H9 (cell line): ENCODE results near the gene MSI2. TPM values are rescaled to one million over a fixed set of nuclear protein-coding genes. Genes with fewer than 3 reads are reported as not detected.

Experiments used
- DNase-seq: peaks from one replicate; pipeline ENCODE4 v3.0.0-alpha.2; 2017
- H2AFZ ChIP-seq: one replicate; pipeline ENCODE4 v1.6.1; 2013; ENCODE audit warnings: mild to moderate bottlenecking, low read length, control low read depth, moderate library complexity
- H2AK5ac ChIP-seq: 2 replicates; pipeline ENCODE4 v1.6.1; 2013; ENCODE audit warnings: low read length, control low read depth, mixed read lengths; ENCODE audit not compliant: insufficient read length
- H2BK120ac ChIP-seq: one replicate; pipeline ENCODE4 v1.6.1; 2013; ENCODE audit warnings: low read depth, mild to moderate bottlenecking, low read length, control low read depth, inconsistent platforms; ENCODE audit not compliant: poor library complexity, severe bottlenecking
- H2BK12ac ChIP-seq: 2 replicates; pipeline ENCODE4 v1.6.1; 2013; ENCODE audit warnings: low read length, control low read depth, mixed read lengths, low read depth; ENCODE audit not compliant: insufficient read length
- H2BK15ac ChIP-seq: 2 replicates; pipeline ENCODE4 v1.6.1; 2013; ENCODE audit warnings: low read depth, low read length, control low read depth
- H2BK20ac ChIP-seq: one replicate; pipeline ENCODE4 v1.6.1; 2013; ENCODE audit warnings: low read depth, mild to moderate bottlenecking, low read length, control low read depth, inconsistent platforms; ENCODE audit not compliant: poor library complexity, severe bottlenecking
- H2BK5ac ChIP-seq: 2 replicates; pipeline ENCODE4 v1.6.1; 2013; ENCODE audit warnings: low read length, control low read depth, mixed read lengths; ENCODE audit not compliant: insufficient read length
- H3K14ac ChIP-seq: 2 replicates; pipeline ENCODE4 v1.6.1; 2013; ENCODE audit warnings: low read length, control low read depth; ENCODE audit not compliant: insufficient read depth
- H3K18ac ChIP-seq: 2 replicates; pipeline ENCODE4 v1.6.1; 2013; ENCODE audit warnings: low read depth, mild to moderate bottlenecking, mixed read lengths, low read length, control low read depth; ENCODE audit not compliant: insufficient read length
- H3K23ac ChIP-seq: 2 replicates; pipeline ENCODE4 v1.6.1; 2013; ENCODE audit warnings: low read length, control low read depth, mixed read lengths, low read depth; ENCODE audit not compliant: insufficient read length
- H3K23me2 ChIP-seq: 2 replicates; pipeline ENCODE4 v1.6.1; 2013; ENCODE audit warnings: low read depth, mild to moderate bottlenecking, mixed read lengths, low read length, control low read depth; ENCODE audit not compliant: insufficient read length, poor library complexity, severe bottlenecking
- H3K27ac ChIP-seq: 2 replicates; pipeline ENCODE4 v1.5.1; 2013; ENCODE audit warnings: low read length, control low read depth, mixed read lengths, low read depth; ENCODE audit not compliant: insufficient read length
- H3K27me3 ChIP-seq: 2 replicates; pipeline ENCODE4 v1.6.1; 2013; ENCODE audit warnings: low read length, control low read depth, inconsistent platforms; ENCODE audit not compliant: insufficient read depth
- H3K4ac ChIP-seq: 2 replicates; pipeline ENCODE4 v1.6.1; 2013; ENCODE audit warnings: low read depth, mild to moderate bottlenecking, control low read depth, inconsistent platforms, low read length, moderate library complexity
- H3K4me1 ChIP-seq: 2 replicates; pipeline ENCODE4 v1.6.1; 2013; ENCODE audit warnings: low read length, control low read depth, inconsistent platforms; ENCODE audit not compliant: insufficient read depth
- H3K4me2 ChIP-seq: 2 replicates; pipeline ENCODE4 v1.6.1; 2013; ENCODE audit warnings: low read length, control low read depth, mixed read lengths; ENCODE audit not compliant: insufficient read length, insufficient read depth
- H3K56ac ChIP-seq: 2 replicates; pipeline ENCODE4 v1.6.1; 2013; ENCODE audit warnings: low read depth, mild to moderate bottlenecking, mixed read lengths, low read length, control low read depth; ENCODE audit not compliant: insufficient read length
- H3K79me1 ChIP-seq: 2 replicates; pipeline ENCODE4 v1.6.1; 2013; ENCODE audit warnings: low read depth, mild to moderate bottlenecking, moderate library complexity, low read length, control low read depth, inconsistent platforms; ENCODE audit not compliant: insufficient read depth, poor library complexity, severe bottlenecking
- H3K79me2 ChIP-seq: 2 replicates; pipeline ENCODE4 v1.6.1; 2013; ENCODE audit warnings: low read length, control low read depth, inconsistent platforms; ENCODE audit not compliant: insufficient read depth
- H3K9ac ChIP-seq: 2 replicates; pipeline ENCODE4 v1.6.1; 2013; ENCODE audit warnings: low read length, control low read depth, mixed read lengths; ENCODE audit not compliant: insufficient read length; ENCODE audit errors: extremely low read depth
- H3K9me3 ChIP-seq: one replicate; pipeline ENCODE4 v1.6.1; 2013; ENCODE audit warnings: low read depth, low read length, inconsistent platforms; ENCODE audit not compliant: control insufficient read depth
- H3T11ph ChIP-seq: one replicate; pipeline ENCODE4 v1.6.1; 2013; ENCODE audit warnings: mild to moderate bottlenecking, low read length, control low read depth, inconsistent platforms
- H4K20me1 ChIP-seq: one replicate; pipeline ENCODE4 v1.6.1; 2013; ENCODE audit not compliant: control insufficient read depth, insufficient read length, insufficient read depth
- H4K5ac ChIP-seq: 2 replicates; pipeline ENCODE4 v1.6.1; 2013; ENCODE audit warnings: low read depth, mild to moderate bottlenecking, mixed read lengths, low read length, control low read depth; ENCODE audit not compliant: insufficient read length
- H4K8ac ChIP-seq: replicated peaks from 2 replicates; pipeline ENCODE4 v1.6.1; 2013; ENCODE audit warnings: low read length, control low read depth, mixed read lengths, low read depth; ENCODE audit not compliant: insufficient read length
- H4K91ac ChIP-seq: 2 replicates; pipeline ENCODE4 v1.6.1; 2013; ENCODE audit warnings: low read depth, mild to moderate bottlenecking, moderate library complexity, mixed read lengths, low read length, control low read depth; ENCODE audit not compliant: insufficient read length
- H3K27ac Mint-ChIP-seq, 3 experiments: 2 replicates in 2 of 3; 3 replicates in 1 of 3; pipeline ENCODE4 v1.8.0; 2020 to 2021; ENCODE audit warnings: mixed read lengths in 3 of 3, mild to moderate bottlenecking in 1 of 3, moderate library complexity in 1 of 3
- H3K27me3 Mint-ChIP-seq: 2 replicates; pipeline ENCODE4 v1.8.0; 2021; ENCODE audit warnings: low read depth, mild to moderate bottlenecking, moderate library complexity, mixed read lengths
- H3K36me3 Mint-ChIP-seq, 3 experiments: 2 replicates in 2 of 3; 3 replicates in 1 of 3; pipeline ENCODE4 v1.8.0; 2020 to 2021; ENCODE audit warnings: low read depth in 3 of 3, mixed read lengths in 3 of 3; ENCODE audit not compliant: insufficient read depth in 1 of 3
- H3K4me1 Mint-ChIP-seq, 2 experiments: 2 replicates each; pipeline ENCODE4 v1.8.0; 2020; ENCODE audit warnings: mixed read lengths in 2 of 2
- H3K4me3 Mint-ChIP-seq, 2 experiments: 2 replicates in 1 of 2; 3 replicates in 1 of 2; pipeline ENCODE4 v1.8.0; 2020 to 2021; ENCODE audit warnings: mild to moderate bottlenecking in 2 of 2, mixed read lengths in 2 of 2, moderate library complexity in 1 of 2
- H3K9me3 Mint-ChIP-seq, 2 experiments: 2 replicates in 1 of 2; 3 replicates in 1 of 2; pipeline ENCODE4 v1.8.0; 2020; ENCODE audit warnings: mild to moderate bottlenecking in 2 of 2, mixed read lengths in 2 of 2, moderate library complexity in 1 of 2
- WGBS: extraction: QIAGEN DNeasy Blood & Tissue Kit; methylation state at CpG from one replicate; pipeline ENCODE4 v1.1.7; 2013; ENCODE audit warnings: missing lambda C conversion rate, low lambda C conversion rate, mixed read lengths; ENCODE audit not compliant: insufficient read length; ENCODE audit errors: extremely low coverage; 5-methylcytosine and 5-hydroxymethylcytosine counted together
- total RNA-seq: library from RNA; stranded (reverse); gene quantifications from 2 replicates; pipeline ENCODE4 v1.2.1, GENCODE V29; 2021
- TF ChIP-seq, protein P1 (sequence below): fragments of 200-600 bp; sonication (generic); conservative IDR thresholded peaks from 3 replicates; pipeline ENCODE4 v1.8.0; 2021; ENCODE audit warnings: antibody characterized with exemption, mild to moderate bottlenecking

The MSI2 gene
- total RNA-seq, 1 experiment from 2014 or later: 98.5 TPM

DNA sequence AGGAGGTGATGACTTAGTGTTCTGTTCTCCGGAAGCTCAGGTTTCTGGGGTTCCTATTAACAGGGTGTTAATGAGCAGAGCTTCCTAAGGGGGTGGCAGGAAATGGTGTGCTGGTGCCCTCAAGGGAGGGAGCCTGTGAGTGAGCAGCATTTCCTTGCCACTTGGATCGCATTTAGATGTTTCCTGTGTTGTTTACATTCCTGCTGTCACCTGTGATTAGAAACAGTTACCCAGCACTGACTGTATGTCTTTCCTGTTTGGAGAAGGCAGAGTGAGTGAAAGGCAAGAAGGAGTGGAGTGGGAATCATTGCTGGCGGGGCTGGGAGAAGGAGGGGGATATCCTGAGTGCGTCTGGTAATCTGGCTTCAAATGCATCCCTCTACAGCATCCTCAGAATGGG, 274.2 kb downstream of the MSI2 start:
- Histone ChIP-seq H3K4ac (no peak overlapping the region), H2BK5ac (no peak overlapping the region), H3K18ac (no peak overlapping the region), H2BK15ac (no peak overlapping the region), H3K79me2 (no peaks in the 10 kb centered on the region), H4K8ac (no peak overlapping the region), H3K27ac (no peak overlapping the region), H3K9ac (no peak overlapping the region), H2AK5ac (no peak overlapping the region), H3K4me1 (peaks cover 18% of the 10 kb centered on the region), H3T11ph (no peak overlapping the region), H3K9me3 (no peaks in the 10 kb centered on the region), H2AFZ (no peak overlapping the region), H3K14ac (no peak overlapping the region), H3K79me1 (no peaks in the 10 kb centered on the region), H3K27me3 (no peaks in the 10 kb centered on the region), H2BK20ac (no peak overlapping the region), H2BK120ac (no peak overlapping the region), H4K5ac (no peak overlapping the region), H4K91ac (no peak overlapping the region), H4K20me1 (peaks cover 2% of the 10 kb centered on the region), H3K23me2 (no peaks in the 10 kb centered on the region), H3K4me2 (no peak overlapping the region), H3K23ac (no peak overlapping the region), H3K56ac (no peak overlapping the region), H2BK12ac (no peak overlapping the region)
- WGBS: no CpG with 5 or more reads among the region's 4 CpGs
- Mint-ChIP-seq H3K36me3 (peaks cover 2 to 15% (median 9%) of the 10 kb centered on the region in 3 experiments; a peak in 5 of 7 replicates), H3K9me3 (no peaks in the 10 kb centered on the region), H3K27ac (peak overlapping the region in 2 of 3 experiments; percentile 7 to 12; a peak in 1 of 7 replicates), H3K4me3 (no peak overlapping the region; a peak in 1 of 5 replicates), H3K4me1 (peaks cover 31 to 33% of the 10 kb centered on the region in 2 experiments), H3K27me3 (no peaks in the 10 kb centered on the region)
- no peak for DNase-seq
- TF ChIP-seq, protein P1, sequence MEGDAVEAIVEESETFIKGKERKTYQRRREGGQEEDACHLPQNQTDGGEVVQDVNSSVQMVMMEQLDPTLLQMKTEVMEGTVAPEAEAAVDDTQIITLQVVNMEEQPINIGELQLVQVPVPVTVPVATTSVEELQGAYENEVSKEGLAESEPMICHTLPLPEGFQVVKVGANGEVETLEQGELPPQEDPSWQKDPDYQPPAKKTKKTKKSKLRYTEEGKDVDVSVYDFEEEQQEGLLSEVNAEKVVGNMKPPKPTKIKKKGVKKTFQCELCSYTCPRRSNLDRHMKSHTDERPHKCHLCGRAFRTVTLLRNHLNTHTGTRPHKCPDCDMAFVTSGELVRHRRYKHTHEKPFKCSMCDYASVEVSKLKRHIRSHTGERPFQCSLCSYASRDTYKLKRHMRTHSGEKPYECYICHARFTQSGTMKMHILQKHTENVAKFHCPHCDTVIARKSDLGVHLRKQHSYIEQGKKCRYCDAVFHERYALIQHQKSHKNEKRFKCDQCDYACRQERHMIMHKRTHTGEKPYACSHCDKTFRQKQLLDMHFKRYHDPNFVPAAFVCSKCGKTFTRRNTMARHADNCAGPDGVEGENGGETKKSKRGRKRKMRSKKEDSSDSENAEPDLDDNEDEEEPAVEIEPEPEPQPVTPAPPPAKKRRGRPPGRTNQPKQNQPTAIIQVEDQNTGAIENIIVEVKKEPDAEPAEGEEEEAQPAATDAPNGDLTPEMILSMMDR: no peak
